Measurements from ENCODE around the gene INO80C. TPM values are rescaled to one million over a fixed set of nuclear protein-coding genes. Genes with fewer than 3 reads are reported as not detected.
"Not testable (repeated sequence)": the region's sequence is repeated elsewhere in the genome, so short reads cannot be mapped to it uniquely, and the experiment has no call there.

INO80C gene
- total RNA-seq, 1 donor = 15.3 TPM

- DNase-seq (ENCODE audit: low read depth in 2 of 3, low spot score in 2 of 3) = no peak
Observed at GRCh38 chr18:35489913-35490490, 7.8 kb downstream of the INO80C start.

DNA sequence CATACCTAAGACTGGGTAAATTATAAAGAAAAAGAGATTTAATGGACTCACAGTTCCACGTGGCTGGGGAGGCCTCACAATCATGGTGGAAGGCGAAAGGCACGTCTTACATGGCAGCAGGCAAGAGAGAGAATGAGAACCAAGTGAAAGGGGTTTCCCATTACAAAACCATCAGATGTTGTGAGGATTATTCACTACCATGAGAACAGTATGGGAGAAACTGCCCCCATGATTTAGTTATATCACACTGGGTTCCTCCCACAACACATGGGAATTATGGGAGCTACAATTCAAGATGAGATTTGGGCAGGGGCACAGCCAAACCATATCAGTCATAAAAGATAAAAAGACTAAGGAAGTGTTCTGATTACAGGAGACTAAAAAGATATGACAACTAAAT, 8.5 kb downstream of the INO80C start:
- not testable (repeated sequence) for DNase-seq (ENCODE audit: low read depth in 2 of 3, low spot score in 2 of 3)

GRCh38 chr18:35488396-35488795, 9.4 kb downstream of the INO80C start:
- DNase-seq (ENCODE audit: low read depth in 2 of 3, low spot score in 2 of 3) = not testable (repeated sequence)

GRCh38 chr18:35487525-35487924, 10.2 kb downstream of the INO80C start:
- not testable (repeated sequence) for DNase-seq (ENCODE audit: low read depth in 2 of 3, low spot score in 2 of 3)

DNA sequence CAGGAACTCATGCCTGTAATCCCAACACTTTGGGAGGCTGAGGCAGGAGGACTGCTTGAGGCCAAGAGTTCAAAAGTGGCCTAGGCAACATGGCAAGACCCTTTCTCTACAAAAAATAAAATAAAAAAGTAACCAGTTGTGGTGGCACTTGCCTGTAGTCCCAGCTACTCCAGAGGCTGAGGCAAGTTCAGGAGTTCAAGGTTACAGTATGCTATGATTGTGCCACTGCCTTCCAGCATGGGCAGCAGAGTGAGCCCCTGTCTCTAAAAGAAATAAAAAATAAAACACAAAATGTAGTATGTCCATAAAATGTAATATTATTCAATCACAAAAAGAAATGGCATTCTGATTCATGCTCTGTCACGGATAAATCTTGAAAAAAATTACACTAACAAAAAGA, 11.9 kb downstream of the INO80C start:
- no peak for DNase-seq (ENCODE audit: low read depth in 2 of 3, low spot score in 2 of 3)

- DNase-seq (ENCODE audit: low read depth in 2 of 3, low spot score in 2 of 3) = no peak
Observed at GRCh38 chr18:35484034-35484433, 13.7 kb downstream of the INO80C start.

DNA sequence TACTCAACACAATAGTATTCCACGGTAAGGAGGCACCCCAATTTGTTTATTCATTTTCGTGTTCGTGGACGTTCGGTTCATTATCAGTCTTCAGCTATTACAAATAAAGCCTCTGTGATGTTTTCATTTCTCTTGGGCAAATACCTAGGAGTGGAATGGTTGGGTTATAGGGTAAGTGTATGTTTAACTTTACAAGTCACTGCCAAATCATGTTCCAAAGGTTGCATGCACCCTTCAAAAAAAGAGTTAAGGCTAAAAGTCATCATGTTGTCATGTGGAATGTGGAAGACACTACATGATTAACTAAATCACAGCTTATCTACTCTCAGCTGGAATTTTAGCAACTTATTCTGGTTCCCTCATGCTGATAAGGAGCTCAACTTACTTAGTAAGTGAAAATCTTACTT, 15.8 kb downstream of the INO80C start:
- no peak for DNase-seq (ENCODE audit: low read depth in 2 of 3, low spot score in 2 of 3)

DNA sequence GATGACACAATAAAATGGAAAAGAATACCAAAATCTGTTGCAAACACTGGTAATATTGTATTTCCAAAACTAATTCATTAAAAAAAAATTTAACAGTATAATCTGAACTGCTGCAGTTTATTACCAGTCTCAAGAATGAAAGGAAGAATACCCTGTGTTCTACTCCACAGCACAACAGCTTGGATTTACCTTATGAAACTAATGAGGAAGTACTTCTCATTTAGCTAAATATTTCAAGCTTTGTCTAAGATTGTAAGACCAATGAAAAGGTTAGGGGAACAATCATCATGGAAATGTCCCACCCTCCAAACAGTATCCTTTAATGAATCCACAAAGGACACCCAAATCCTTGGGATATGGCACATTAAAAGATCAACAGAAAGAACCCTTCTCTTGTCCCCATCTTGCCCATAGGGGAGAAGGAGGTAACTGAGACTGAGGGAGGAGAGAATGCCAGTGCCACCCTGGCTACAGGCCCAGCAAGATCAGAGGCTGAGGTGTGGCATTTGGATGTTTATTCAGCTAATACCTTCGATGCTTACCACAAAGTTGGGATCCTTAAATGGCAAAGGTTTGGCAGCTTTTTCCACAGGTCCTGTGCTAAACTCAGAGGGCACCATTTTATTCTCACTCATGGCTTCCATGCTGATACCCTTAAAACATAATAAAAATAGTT, 17.7 kb downstream of the INO80C start:
- DNase-seq (ENCODE audit: low read depth in 2 of 3, low spot score in 2 of 3) = no peak

DNA sequence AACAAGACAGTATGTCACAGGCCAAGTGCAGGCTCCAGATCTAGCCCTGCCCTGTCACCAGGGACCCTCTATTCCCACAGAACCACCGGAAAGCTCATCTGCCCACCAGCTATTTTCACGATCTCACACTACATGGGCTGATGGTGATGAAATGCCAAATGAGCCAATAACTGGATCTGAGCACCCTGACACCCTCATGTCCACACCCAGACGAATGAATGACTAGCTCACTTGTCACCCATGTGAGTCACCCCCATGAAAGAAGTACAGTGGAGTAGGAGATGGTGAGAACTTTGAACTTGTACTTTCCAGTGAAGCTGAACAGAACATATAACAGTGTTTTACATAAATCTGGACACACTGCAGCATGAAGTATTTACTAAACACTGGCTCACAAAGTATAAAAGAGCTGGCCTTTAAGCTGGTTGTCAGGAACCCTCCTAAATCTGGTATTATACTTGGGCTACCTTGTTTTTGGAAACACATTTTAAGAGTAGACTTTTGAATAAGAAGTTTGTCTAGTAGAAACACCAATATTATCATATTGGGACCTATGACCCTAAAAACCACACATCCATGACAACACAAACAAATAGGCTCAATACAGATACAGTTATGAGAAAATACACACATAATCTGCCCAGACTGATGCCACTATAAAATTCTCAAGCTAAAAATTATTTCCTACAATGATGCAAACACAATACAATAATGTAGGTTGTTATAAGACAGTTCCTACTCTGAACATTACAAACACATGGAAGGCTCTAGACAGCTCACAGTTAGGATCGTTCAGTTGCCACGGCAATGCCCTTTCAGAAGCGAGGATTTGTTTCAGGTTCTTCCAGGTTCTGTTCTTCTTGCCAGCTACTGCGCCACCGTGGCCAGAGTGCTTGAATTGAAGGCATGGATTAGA, 19.0 kb downstream of the INO80C start:
- DNase-seq (ENCODE audit: low read depth in 2 of 3, low spot score in 2 of 3) = no peak

DNA sequence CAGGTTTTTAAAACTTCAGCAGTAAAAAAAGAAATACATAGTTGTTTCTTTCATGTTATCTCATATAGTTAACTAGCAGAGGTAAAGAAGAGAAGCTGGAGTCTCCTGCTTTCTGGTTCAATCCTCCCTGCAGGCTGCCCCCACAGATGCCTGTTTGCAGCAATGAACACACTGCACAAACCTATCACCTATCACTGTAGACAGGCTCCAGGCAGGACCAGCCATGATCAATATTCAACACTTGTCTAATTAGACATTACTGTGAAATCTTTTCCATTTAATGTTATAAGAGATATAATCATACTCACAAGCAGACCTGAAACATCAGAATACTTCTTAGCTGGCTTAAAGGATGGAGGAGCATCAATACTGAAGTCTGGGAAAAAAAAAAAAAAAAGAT, 19.8 kb downstream of the INO80C start:
- no peak for DNase-seq (ENCODE audit: low read depth in 2 of 3, low spot score in 2 of 3)

- DNase-seq (ENCODE audit: low read depth in 2 of 3, low spot score in 2 of 3) = no peak
Observed at GRCh38 chr18:35477497-35477896, 20.3 kb downstream of the INO80C start.

GRCh38 chr18:35474884-35475283, 22.9 kb downstream of the INO80C start:
- no peak for DNase-seq (ENCODE audit: low read depth in 2 of 3, low spot score in 2 of 3)

DNA sequence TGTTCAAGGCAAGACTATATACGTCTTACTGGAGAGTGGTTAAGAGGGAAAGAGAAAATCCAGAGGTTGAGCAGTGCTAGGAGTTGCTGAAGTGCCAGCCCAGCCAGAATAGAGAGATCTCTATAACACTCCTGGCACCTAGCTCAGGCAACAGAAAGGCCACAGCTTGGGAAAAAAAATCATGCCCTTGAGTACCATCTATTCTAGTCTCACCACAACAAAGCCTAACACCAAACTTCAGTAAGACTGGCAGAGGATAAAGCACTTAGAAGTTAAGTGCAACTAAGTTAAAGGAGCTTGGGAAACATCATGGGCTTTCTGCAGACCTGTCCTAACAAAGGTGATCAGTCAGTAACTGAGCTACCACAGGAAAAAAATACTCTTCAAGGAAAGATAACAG, 24.2 kb downstream of the INO80C start:
- no peak for DNase-seq (ENCODE audit: low read depth in 2 of 3, low spot score in 2 of 3)

GRCh38 chr18:35470435-35470834, 27.3 kb downstream of the INO80C start:
- DNase-seq (ENCODE audit: low read depth in 2 of 3, low spot score in 2 of 3) = no peak

GRCh38 chr18:35469725-35470124, 28.0 kb downstream of the INO80C start:
- DNase-seq (ENCODE audit: low read depth in 2 of 3, low spot score in 2 of 3) = no peak

DNA sequence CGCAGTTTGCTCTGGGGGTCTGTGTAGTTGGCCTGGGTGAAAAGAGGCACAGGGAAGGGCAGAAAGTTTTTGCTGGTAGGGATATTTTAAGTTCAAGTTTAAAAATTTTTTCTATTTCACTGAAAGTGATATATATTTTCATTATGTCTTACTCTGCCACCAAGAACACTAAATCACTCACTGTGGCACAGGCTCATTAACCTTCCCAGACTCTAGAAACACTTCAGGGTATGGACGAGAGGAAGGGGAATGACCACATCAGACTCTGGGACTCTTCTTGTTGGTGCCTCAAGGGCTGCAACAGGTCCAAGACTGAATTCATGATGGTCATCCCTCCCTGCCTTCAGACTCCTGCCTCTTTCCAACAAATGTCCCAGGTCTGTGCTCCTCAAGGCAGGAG, 29.0 kb downstream of the INO80C start:
- no peak for DNase-seq (ENCODE audit: low read depth in 2 of 3, low spot score in 2 of 3)

DNA sequence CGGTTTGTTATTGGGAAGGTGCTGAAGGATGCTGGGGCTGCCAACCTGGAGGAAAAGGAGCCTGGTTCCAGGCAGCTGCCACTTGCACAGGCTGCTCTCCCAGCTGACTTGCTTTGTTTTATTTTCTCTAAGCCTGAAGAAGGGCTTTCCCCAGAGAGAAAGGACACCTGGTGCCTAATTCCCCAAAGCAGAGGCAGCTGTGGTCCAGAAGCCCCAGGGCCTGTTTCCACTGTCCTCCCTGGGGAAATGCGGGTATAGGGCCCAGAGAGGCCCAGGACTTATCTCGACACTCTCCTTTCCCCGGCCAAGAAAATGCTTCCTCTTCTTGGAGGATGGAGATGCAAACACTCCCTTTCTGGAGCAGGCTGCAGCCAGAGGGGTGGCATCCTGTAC, 30.1 kb downstream of the INO80C start:
- DNase-seq (ENCODE audit: low read depth in 2 of 3, low spot score in 2 of 3) = peak in 1 of 3 donors; percentile 34

- no peak for DNase-seq (ENCODE audit: low read depth in 2 of 3, low spot score in 2 of 3)
Observed at GRCh38 chr18:35466815-35467623, 30.7 kb downstream of the INO80C start.

- no peak for DNase-seq (ENCODE audit: low read depth in 2 of 3, low spot score in 2 of 3)
Observed at GRCh38 chr18:35466334-35466733, 31.4 kb downstream of the INO80C start.

- DNase-seq (ENCODE audit: low read depth in 2 of 3, low spot score in 2 of 3) = no peak
Observed at GRCh38 chr18:35465329-35465728, 32.4 kb downstream of the INO80C start.

DNA sequence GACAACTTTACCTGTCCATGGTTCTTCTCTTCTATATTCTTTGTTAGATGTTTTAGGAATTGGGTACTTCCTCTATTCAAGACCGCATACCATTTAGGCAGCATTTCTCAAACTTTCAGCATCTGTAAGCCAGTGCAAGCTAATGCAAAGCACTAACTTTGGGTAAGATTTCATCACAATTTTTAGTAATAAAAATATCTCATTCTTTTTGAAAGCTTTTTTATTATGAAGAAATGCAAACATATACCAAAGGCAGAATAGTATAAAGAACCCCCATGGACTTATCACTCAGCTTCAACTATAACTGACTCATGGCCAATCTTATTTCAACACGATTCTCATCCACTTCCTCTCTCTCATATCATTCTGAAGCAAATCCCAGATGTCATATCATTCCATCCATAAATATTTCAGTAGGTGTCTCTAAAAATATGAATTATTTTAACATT, 32.9 kb downstream of the INO80C start:
- DNase-seq (ENCODE audit: low read depth in 2 of 3, low spot score in 2 of 3) = peak in 2 of 3 donors; percentile 25 to 39
